Natural killer cell (primary cell): ENCODE data around the gene CSRP1. TPM values are rescaled to one million over a fixed set of nuclear protein-coding genes. Genes with fewer than 3 reads are reported as not detected.
"Not testable (repeated sequence)": the region's sequence is repeated elsewhere in the genome, so short reads cannot be mapped to it uniquely, and the experiment has no call there.

Source experiments
- ATAC-seq, 3 donors: fragments of 150-1000 bp in 2 of 3; fragments of 200-7000 bp in 1 of 3; cut with Tn5 transposase; 1 replicate in 1 of 3; 2 replicates in 2 of 3; pipeline ENCODE4 v1.10.0; 2021; ENCODE audit warnings: mild to moderate bottlenecking in 2 of 3, moderate library complexity in 2 of 3
- DNase-seq, 2 donors: peaks; one replicate each; pipeline versions ENCODE4 v3.0.0 to v3.0.0-alpha.2; 2013 to 2021; ENCODE audit warnings: mixed read lengths in 1 of 2
- H3K27ac ChIP-seq: one replicate; pipeline ENCODE4 v1.5.1; 2013; ENCODE audit warnings: mild to moderate bottlenecking, low read length
- H3K27me3 ChIP-seq: one replicate; pipeline ENCODE4 v1.6.1; 2013; ENCODE audit warnings: low read length; ENCODE audit not compliant: control insufficient read depth, insufficient read depth
- H3K36me3 ChIP-seq: one replicate; pipeline ENCODE4 v1.6.1; 2013; ENCODE audit warnings: low read length; ENCODE audit not compliant: control insufficient read depth, insufficient read depth
- H3K4me1 ChIP-seq: one replicate; pipeline ENCODE4 v1.6.1; 2013; ENCODE audit warnings: low read length; ENCODE audit not compliant: control insufficient read depth, insufficient read depth
- H3K4me3 ChIP-seq: one replicate; pipeline ENCODE4 v1.5.1; 2013; ENCODE audit warnings: low read length
- H3K9me3 ChIP-seq: one replicate; pipeline ENCODE4 v1.6.1; 2013; ENCODE audit warnings: low read length; ENCODE audit not compliant: control insufficient read depth, insufficient read depth
- H3K27ac Mint-ChIP-seq, 2 donors: one replicate each; pipeline ENCODE4 v1.8.0; 2022; ENCODE audit warnings: mild to moderate bottlenecking in 2 of 2, mixed read lengths in 2 of 2, moderate library complexity in 1 of 2
- H3K27me3 Mint-ChIP-seq, 2 donors: one replicate each; pipeline ENCODE4 v1.8.0; 2022; ENCODE audit warnings: low read depth in 2 of 2, mixed read lengths in 2 of 2
- H3K36me3 Mint-ChIP-seq: one replicate; pipeline ENCODE4 v1.8.0; 2022; ENCODE audit warnings: mixed read lengths
- H3K4me1 Mint-ChIP-seq, 2 donors: one replicate each; pipeline ENCODE4 v1.8.0; 2022; ENCODE audit warnings: mixed read lengths in 2 of 2
- H3K4me3 Mint-ChIP-seq: one replicate; pipeline ENCODE4 v1.8.0; 2022; ENCODE audit warnings: mild to moderate bottlenecking, moderate library complexity, mixed read lengths
- H3K9me3 Mint-ChIP-seq, 2 donors: one replicate each; pipeline ENCODE4 v1.8.0; 2022; ENCODE audit warnings: mixed read lengths in 2 of 2
- CTCF ChIP-seq: fragments of 200-600 bp; IDR thresholded peaks from one replicate; pipeline ENCODE4 v1.8.0; 2022; ENCODE audit warnings: antibody characterized with exemption
- WGBS: methylation state at CpG from one replicate; pipeline ENCODE4 v1.1.7; 2013; ENCODE audit warnings: missing lambda C conversion rate; ENCODE audit not compliant: insufficient coverage; 5-methylcytosine and 5-hydroxymethylcytosine counted together
- intact Hi-C: fragments of 100-400 bp; cut with micrococcal nuclease; formaldehyde crosslinking; loops from one replicate; pipeline ENCODE4 v1.14.2; 2022
- total RNA-seq, 4 donors: library from RNA; stranded (reverse); fragments of 120-200 nt in 1 of 4; gene quantifications; one replicate each; pipeline versions ENCODE4 v1.2.3 to v1.2.4, GENCODE V29; 2013 to 2022

CSRP1 gene
- total RNA-seq, 3 donors from 2014 or later (not counting 1 experiment from before 2014, with no cell fraction given), result 36.9 to 48.4 (median 44.1) TPM

- H3K27ac ChIP-seq, result no peak overlapping the region
- no peak overlapping the region for H3K4me3 ChIP-seq
- Mint-ChIP-seq H3K27me3 (peaks cover 15 to 23% of the 10 kb centered on the region in 2 donors), H3K9me3 (no peaks in the 10 kb centered on the region), H3K36me3 (no peaks in the 10 kb centered on the region), H3K4me1 (peaks cover 12 to 28% of the 10 kb centered on the region in 2 donors), H3K4me3 (no peak overlapping the region), H3K27ac (no peak overlapping the region)
- peaks cover 4% of the 10 kb centered on the region for H3K36me3 ChIP-seq
- H3K27me3 ChIP-seq, result peaks cover 9% of the 10 kb centered on the region
- ATAC-seq (no peak), DNase-seq (no peak)
- intact Hi-C loops, result no loop called here
- TF ChIP-seq CTCF, result no peak
- H3K9me3 ChIP-seq, result no peaks in the 10 kb centered on the region
- WGBS, result 95% methylated on average over 3 of the region's 4 CpGs
- H3K4me1 ChIP-seq, result peaks cover 19% of the 10 kb centered on the region
These were observed 27.7 kb downstream of the CSRP1 start for GRCh38 chr1:201479201-201479730.

GRCh38 chr1:201478666-201479065 is 28.3 kb downstream of the CSRP1 start:
- H3K27ac ChIP-seq, ATAC-seq, H3K27me3 ChIP-seq, H3K9me3 ChIP-seq, H3K4me3 ChIP-seq, DNase-seq, H3K36me3 ChIP-seq, H3K4me3 Mint-ChIP-seq, H3K27ac Mint-ChIP-seq, H3K36me3 Mint-ChIP-seq, intact Hi-C loops, H3K9me3 Mint-ChIP-seq: not testable (repeated sequence)
- H3K4me1 Mint-ChIP-seq, result peaks cover 12 to 28% of the 10 kb centered on the region in 2 donors
- H3K27me3 Mint-ChIP-seq, result peaks cover 16 to 29% of the 10 kb centered on the region in 2 donors
- peaks cover 19% of the 10 kb centered on the region for H3K4me1 ChIP-seq
- 86% methylated on average over 3 of the region's 3 CpGs for WGBS

GRCh38 chr1:201476670-201477344 is 30.1 kb downstream of the CSRP1 start:
- H3K27ac ChIP-seq, result no peak overlapping the region
- Mint-ChIP-seq H3K27ac (no peak overlapping the region), H3K9me3 (no peaks in the 10 kb centered on the region), H3K27me3 (peaks cover 22 to 41% of the 10 kb centered on the region in 2 donors), H3K4me1 (peaks cover 9 to 20% of the 10 kb centered on the region in 2 donors), H3K4me3 (no peak overlapping the region), H3K36me3 (no peaks in the 10 kb centered on the region)
- H3K4me3 ChIP-seq, result no peak overlapping the region
- WGBS, result 87% methylated on average over 6 of the region's 6 CpGs
- no peak for DNase-seq
- H3K4me1 ChIP-seq, result peaks cover 14% of the 10 kb centered on the region
- no peaks in the 10 kb centered on the region for H3K9me3 ChIP-seq
- intact Hi-C loops, result no loop called here
- ATAC-seq, result no peak
- no peak for TF ChIP-seq CTCF
- H3K27me3 ChIP-seq, result peaks cover 9% of the 10 kb centered on the region
- no peaks in the 10 kb centered on the region for H3K36me3 ChIP-seq

- H3K27ac Mint-ChIP-seq, result no peak overlapping the region
- 80% methylated on average over 7 of the region's 8 CpGs for WGBS
- no peak for TF ChIP-seq CTCF
- Histone ChIP-seq H3K4me3 (no peak overlapping the region), H3K9me3 (no peaks in the 10 kb centered on the region), H3K27me3 (peaks cover 4% of the 10 kb centered on the region), H3K4me1 (peaks cover 7% of the 10 kb centered on the region), H3K36me3 (no peaks in the 10 kb centered on the region), H3K27ac (no peak overlapping the region)
- DNase-seq (no peak), ATAC-seq (no peak)
- no peaks in the 10 kb centered on the region for H3K36me3 Mint-ChIP-seq
- peaks cover 27 to 44% of the 10 kb centered on the region in 2 donors for H3K27me3 Mint-ChIP-seq
- H3K9me3 Mint-ChIP-seq, result no peaks in the 10 kb centered on the region
- no peak overlapping the region for H3K4me3 Mint-ChIP-seq
- intact Hi-C loops, result no loop called here
- H3K4me1 Mint-ChIP-seq, result peaks cover 4 to 13% of the 10 kb centered on the region in 2 donors
These were observed 30.8 kb downstream of the CSRP1 start for GRCh38 chr1:201475915-201476669.
